K562 (cell line): ENCODE results near the gene DCTN1.

Experiments
- ARHGAP35 ChIP-seq: fragments of 450-650 bp; IDR thresholded peaks from 2 replicates; pipeline ENCODE4 v1.6.1; 2018; ENCODE audit not compliant: partially characterized antibody
- FOXA1 ChIP-seq: fragments of 450-650 bp; IDR thresholded peaks from 2 replicates; pipeline ENCODE4 v1.6.1; 2016; ENCODE audit warnings: mild to moderate bottlenecking, borderline replicate concordance
- KLF13 ChIP-seq: fragments of 450-650 bp; IDR thresholded peaks from 2 replicates; pipeline ENCODE4 v1.6.1; 2016; ENCODE audit warnings: missing genetic modification characterization, low read depth, mild to moderate bottlenecking, missing compliant biosample characterization, moderate library complexity, borderline replicate concordance
- MTA3 ChIP-seq: fragments of 450-650 bp; formaldehyde crosslinking; IDR thresholded peaks from 2 replicates; pipeline ENCODE4 v1.6.1; 2017; ENCODE audit warnings: mild to moderate bottlenecking, borderline replicate concordance
- RAD21 ChIP-seq, 2 experiments: fragments of 250-450 bp in 1 of 2; fragments of 450-650 bp in 1 of 2; sonication (Bioruptor Pico) in 1 of 2; formaldehyde crosslinking in 1 of 2; IDR thresholded peaks in 1 of 2; conservative IDR thresholded peaks in 1 of 2; 2 replicates each; pipeline versions ENCODE4 v1.4.0 to v1.8.0; 2020 to 2022; ENCODE audit warnings: mild to moderate bottlenecking in 2 of 2, moderate library complexity in 1 of 2
- SRSF1 ChIP-seq: fragments of 200-400 bp; formaldehyde crosslinking; IDR thresholded peaks from 2 replicates; pipeline ENCODE4 v1.6.1; 2017; ENCODE audit warnings: mild to moderate bottlenecking, low read depth, low read length, moderate library complexity
- TAF1 ChIP-seq: IDR thresholded peaks from 2 replicates; pipeline ENCODE4 v1.6.1; 2011; ENCODE audit warnings: mild to moderate bottlenecking, low read length, moderate library complexity; ENCODE audit not compliant: insufficient read depth, control insufficient read depth, severe bottlenecking; ENCODE audit errors: extremely low read depth
- YY1 ChIP-seq, 3 experiments: IDR thresholded peaks; 2 replicates each; pipeline ENCODE4 v1.6.1; 2011; ENCODE audit warnings: low read length in 2 of 3, mild to moderate bottlenecking in 2 of 3, moderate library complexity in 2 of 3, borderline replicate concordance in 1 of 3, control low read depth in 1 of 3, low read depth in 1 of 3; ENCODE audit not compliant: insufficient read depth in 3 of 3, insufficient replicate concordance in 2 of 3, control insufficient read depth in 1 of 3, insufficient read length in 1 of 3; ENCODE audit errors: extremely low read depth in 1 of 3
- ZNF24 ChIP-seq: fragments of 450-650 bp; IDR thresholded peaks from 2 replicates; pipeline ENCODE4 v1.6.1; 2016
- ZNF282 ChIP-seq: sonication (generic); formaldehyde crosslinking; IDR thresholded peaks from 2 replicates; pipeline ENCODE4 v1.8.1; 2023; ENCODE audit warnings: missing genetic modification reagents
- TF ChIP-seq, protein P1 (sequence below), 3 experiments: IDR thresholded peaks in 2 of 3; conservative IDR thresholded peaks in 1 of 3; 2 replicates each; pipeline ENCODE4 v1.5.1; 2011 to 2012; ENCODE audit warnings: low read length in 3 of 3, mild to moderate bottlenecking in 3 of 3, control low read depth in 2 of 3, improper control_type of control experiment in 1 of 3, inconsistent platforms in 1 of 3, low read depth in 1 of 3, mixed read lengths in 1 of 3, moderate library complexity in 1 of 3; ENCODE audit not compliant: insufficient read depth in 2 of 3
- TF ChIP-seq, protein P2 (sequence below), 2 experiments: fragments of 450-650 bp; formaldehyde crosslinking in 1 of 2; IDR thresholded peaks; 2 replicates each; pipeline versions ENCODE4 v1.4.0 to v1.6.1; 2014 to 2020; ENCODE audit warnings: mild to moderate bottlenecking in 2 of 2, borderline replicate concordance in 1 of 2, low read depth in 1 of 2
- TF ChIP-seq, protein P3 (sequence below): sonication (generic); formaldehyde crosslinking; IDR thresholded peaks from 2 replicates; pipeline ENCODE4 v1.8.0; 2022; ENCODE audit warnings: missing genetic modification reagents, mild to moderate bottlenecking, borderline replicate concordance

DNA sequence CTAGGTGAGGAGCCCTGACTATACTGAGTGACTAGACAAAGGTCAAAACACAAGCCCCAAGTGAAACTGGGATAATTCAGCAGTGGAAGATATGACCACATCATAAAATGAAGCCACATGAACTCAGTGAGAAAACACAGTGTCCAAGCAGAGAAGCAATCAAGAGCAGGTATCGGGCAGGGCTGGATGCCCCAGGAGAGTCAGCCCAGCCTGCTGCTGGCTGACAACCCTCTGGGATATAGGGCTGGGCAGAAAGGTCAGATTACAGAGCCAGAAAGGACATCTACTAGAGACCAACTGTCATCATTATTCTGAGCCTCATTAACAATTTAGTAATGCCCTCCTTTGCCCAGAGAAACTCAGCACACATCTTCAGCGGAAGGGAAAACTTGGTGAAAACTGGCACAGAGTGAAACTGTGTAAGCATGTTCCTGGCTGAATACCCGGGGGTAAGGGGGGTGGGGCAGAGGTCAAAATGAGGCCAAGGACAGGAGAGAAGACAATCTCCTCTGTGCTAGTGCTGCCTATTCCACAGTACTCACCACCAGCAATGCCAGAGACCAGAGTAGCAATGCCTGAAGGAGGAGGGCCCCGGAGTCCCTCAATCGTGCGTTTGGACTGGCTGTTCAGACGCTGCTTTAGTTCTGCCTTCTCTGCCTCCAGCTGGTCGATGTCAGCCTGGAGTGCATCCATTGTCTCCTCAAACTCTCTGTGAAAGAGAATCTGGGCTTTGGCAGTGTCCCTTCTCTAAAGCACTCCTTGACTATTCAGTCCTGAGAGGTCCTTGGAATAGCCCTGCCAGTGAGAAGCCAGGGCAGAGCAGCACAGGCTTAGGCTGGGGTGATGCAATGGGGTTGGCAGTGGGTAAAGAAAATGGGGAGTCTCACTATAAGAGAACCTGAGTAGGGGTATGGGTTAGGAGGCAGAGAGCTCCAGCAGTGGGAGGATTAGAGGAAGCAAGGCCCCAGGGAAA lies 15.3 kb downstream of the DCTN1 start:
- no peak for TF ChIP-seq ZNF282
- TF ChIP-seq, protein P1, sequence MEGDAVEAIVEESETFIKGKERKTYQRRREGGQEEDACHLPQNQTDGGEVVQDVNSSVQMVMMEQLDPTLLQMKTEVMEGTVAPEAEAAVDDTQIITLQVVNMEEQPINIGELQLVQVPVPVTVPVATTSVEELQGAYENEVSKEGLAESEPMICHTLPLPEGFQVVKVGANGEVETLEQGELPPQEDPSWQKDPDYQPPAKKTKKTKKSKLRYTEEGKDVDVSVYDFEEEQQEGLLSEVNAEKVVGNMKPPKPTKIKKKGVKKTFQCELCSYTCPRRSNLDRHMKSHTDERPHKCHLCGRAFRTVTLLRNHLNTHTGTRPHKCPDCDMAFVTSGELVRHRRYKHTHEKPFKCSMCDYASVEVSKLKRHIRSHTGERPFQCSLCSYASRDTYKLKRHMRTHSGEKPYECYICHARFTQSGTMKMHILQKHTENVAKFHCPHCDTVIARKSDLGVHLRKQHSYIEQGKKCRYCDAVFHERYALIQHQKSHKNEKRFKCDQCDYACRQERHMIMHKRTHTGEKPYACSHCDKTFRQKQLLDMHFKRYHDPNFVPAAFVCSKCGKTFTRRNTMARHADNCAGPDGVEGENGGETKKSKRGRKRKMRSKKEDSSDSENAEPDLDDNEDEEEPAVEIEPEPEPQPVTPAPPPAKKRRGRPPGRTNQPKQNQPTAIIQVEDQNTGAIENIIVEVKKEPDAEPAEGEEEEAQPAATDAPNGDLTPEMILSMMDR (IDR thresholded peaks at IDR 0.05 in 2 of 3, conservative IDR thresholded peaks at IDR 0.05 in 1 of 3; ENCODE audit: insufficient read depth in 2 of 3, low read depth in 1 of 3, low read length in 3 of 3): no peak
- TF ChIP-seq MTA3: no peak
- no peak for TF ChIP-seq ARHGAP35
- TF ChIP-seq YY1 (IDR thresholded peaks at IDR 0.05; ENCODE audit: borderline replicate concordance in 1 of 3, control insufficient read depth in 1 of 3, extremely low read depth in 1 of 3, insufficient read depth in 3 of 3, insufficient read length in 1 of 3, insufficient replicate concordance in 2 of 3, low read depth in 1 of 3, low read length in 2 of 3): no peak
- no peak for TF ChIP-seq FOXA1
- TF ChIP-seq, protein P2, sequence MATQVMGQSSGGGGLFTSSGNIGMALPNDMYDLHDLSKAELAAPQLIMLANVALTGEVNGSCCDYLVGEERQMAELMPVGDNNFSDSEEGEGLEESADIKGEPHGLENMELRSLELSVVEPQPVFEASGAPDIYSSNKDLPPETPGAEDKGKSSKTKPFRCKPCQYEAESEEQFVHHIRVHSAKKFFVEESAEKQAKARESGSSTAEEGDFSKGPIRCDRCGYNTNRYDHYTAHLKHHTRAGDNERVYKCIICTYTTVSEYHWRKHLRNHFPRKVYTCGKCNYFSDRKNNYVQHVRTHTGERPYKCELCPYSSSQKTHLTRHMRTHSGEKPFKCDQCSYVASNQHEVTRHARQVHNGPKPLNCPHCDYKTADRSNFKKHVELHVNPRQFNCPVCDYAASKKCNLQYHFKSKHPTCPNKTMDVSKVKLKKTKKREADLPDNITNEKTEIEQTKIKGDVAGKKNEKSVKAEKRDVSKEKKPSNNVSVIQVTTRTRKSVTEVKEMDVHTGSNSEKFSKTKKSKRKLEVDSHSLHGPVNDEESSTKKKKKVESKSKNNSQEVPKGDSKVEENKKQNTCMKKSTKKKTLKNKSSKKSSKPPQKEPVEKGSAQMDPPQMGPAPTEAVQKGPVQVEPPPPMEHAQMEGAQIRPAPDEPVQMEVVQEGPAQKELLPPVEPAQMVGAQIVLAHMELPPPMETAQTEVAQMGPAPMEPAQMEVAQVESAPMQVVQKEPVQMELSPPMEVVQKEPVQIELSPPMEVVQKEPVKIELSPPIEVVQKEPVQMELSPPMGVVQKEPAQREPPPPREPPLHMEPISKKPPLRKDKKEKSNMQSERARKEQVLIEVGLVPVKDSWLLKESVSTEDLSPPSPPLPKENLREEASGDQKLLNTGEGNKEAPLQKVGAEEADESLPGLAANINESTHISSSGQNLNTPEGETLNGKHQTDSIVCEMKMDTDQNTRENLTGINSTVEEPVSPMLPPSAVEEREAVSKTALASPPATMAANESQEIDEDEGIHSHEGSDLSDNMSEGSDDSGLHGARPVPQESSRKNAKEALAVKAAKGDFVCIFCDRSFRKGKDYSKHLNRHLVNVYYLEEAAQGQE (IDR thresholded peaks at IDR 0.05; ENCODE audit: borderline replicate concordance): no peak
- TF ChIP-seq, protein P2 (CRISPR knock-in tag; IDR thresholded peaks at IDR 0.05; ENCODE audit: low read depth): no peak
- no peak for TF ChIP-seq TAF1
- TF ChIP-seq ZNF24: no peak
- TF ChIP-seq, protein P3, sequence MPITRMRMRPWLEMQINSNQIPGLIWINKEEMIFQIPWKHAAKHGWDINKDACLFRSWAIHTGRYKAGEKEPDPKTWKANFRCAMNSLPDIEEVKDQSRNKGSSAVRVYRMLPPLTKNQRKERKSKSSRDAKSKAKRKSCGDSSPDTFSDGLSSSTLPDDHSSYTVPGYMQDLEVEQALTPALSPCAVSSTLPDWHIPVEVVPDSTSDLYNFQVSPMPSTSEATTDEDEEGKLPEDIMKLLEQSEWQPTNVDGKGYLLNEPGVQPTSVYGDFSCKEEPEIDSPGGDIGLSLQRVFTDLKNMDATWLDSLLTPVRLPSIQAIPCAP (CRISPR knock-in tag): no peak
- TF ChIP-seq RAD21 (CRISPR knock-in tag; conservative IDR thresholded peaks at IDR 0.05 in 1 of 2, IDR thresholded peaks at IDR 0.05 in 1 of 2): no peak
- TF ChIP-seq SRSF1: no peak
- no peak for TF ChIP-seq KLF13 (tag)
